Stimulated activated CD8-positive, alpha-beta memory T cell treated with anti-CD3 and anti-CD28 coated beads, Interleukin-15, amount 100 ng/mL, for 4 hours (primary cell): ENCODE data around the gene POLE.
"Not testable (repeated sequence)": the region's sequence is repeated elsewhere in the genome, so short reads cannot be mapped to it uniquely, and the experiment has no call there.

Source experiments
- DNase-seq, 2 donors: peaks; one replicate each; pipeline ENCODE4 v3.0.0-alpha.2; 2020; ENCODE audit warnings: low read depth in 2 of 2

POLE gene

GRCh38 chr12:132719141-132719953 lies 32.2 kb upstream of the POLE start:
- no peak for DNase-seq

- no peak for DNase-seq
Observed at GRCh38 chr12:132718644-132719043, 31.5 kb upstream of the POLE start.

GRCh38 chr12:132717531-132718387 lies 30.6 kb upstream of the POLE start:
- DNase-seq: no peak

GRCh38 chr12:132717011-132717410 lies 29.9 kb upstream of the POLE start:
- no peak for DNase-seq

- DNase-seq: no peak
Observed at GRCh38 chr12:132716356-132716755, 29.2 kb upstream of the POLE start.

GRCh38 chr12:132715874-132716273 lies 28.7 kb upstream of the POLE start:
- DNase-seq: no peak

- DNase-seq: no peak
Observed at GRCh38 chr12:132713123-132713522, 26.0 kb upstream of the POLE start.

GRCh38 chr12:132711080-132711843 lies 24.1 kb upstream of the POLE start:
- no peak for DNase-seq

- peak; percentile 83 to 84 for DNase-seq
Observed at GRCh38 chr12:132710405-132711079, 23.4 kb upstream of the POLE start, which contains the start of gene PGAM5. PGAM5 (plus strand) TSS chr12:132710842; CDS start chr12:132710877, 35 bp downstream.

- DNase-seq: no peak
Observed at GRCh38 chr12:132710043-132710404, 22.9 kb upstream of the POLE start.

GRCh38 chr12:132708150-132708549 lies 21.0 kb upstream of the POLE start:
- no peak for DNase-seq

- no peak for DNase-seq
Observed at GRCh38 chr12:132707241-132707640, 20.1 kb upstream of the POLE start.

GRCh38 chr12:132703641-132704040 lies 16.5 kb upstream of the POLE start:
- DNase-seq: no peak

GRCh38 chr12:132702640-132703039 lies 15.5 kb upstream of the POLE start:
- DNase-seq: no peak

GRCh38 chr12:132700212-132700822 lies 13.2 kb upstream of the POLE start:
- DNase-seq: no peak

- DNase-seq: no peak
Observed at GRCh38 chr12:132698341-132698740, 11.2 kb upstream of the POLE start.

- DNase-seq: no peak
Observed at GRCh38 chr12:132695431-132695830, 8.3 kb upstream of the POLE start.

GRCh38 chr12:132694888-132695287 lies 7.7 kb upstream of the POLE start:
- not testable (repeated sequence) for DNase-seq

- not testable (repeated sequence) for DNase-seq
Observed at GRCh38 chr12:132692030-132692429, 4.9 kb upstream of the POLE start.

GRCh38 chr12:132690112-132690511 lies 3.0 kb upstream of the POLE start:
- DNase-seq: no peak

- DNase-seq: no peak
Observed at GRCh38 chr12:132689227-132689626, 2.1 kb upstream of the POLE start.
